Pancreas (tissue), 10 donors: ENCODE measurements around the gene KCNA2. TPM values are rescaled to one million over a fixed set of nuclear protein-coding genes. Genes with fewer than 3 reads are reported as not detected.

Experiments
- ATAC-seq, 4 donors: fragments of 200-7000 bp; cut with Tn5 transposase; one replicate each; pipeline versions ENCODE4 v1.8.0 to v1.9.1; 2020; ENCODE audit warnings: mild to moderate bottlenecking in 4 of 4, moderate library complexity in 4 of 4
- DNase-seq, 6 donors: peaks; one replicate each; pipeline ENCODE4 v3.0.0-alpha.2; 2020
- FAIRE-seq: peaks from 2 replicates; lab custom pipeline; 2012; peaks lifted over from hg19 to GRCh38; lab: Jason Lieb, UNC
- H3K27ac ChIP-seq, 4 donors: fragments of 200-600 bp; sonication (generic); 1 replicate in 3 of 4; 2 replicates in 1 of 4; pipeline versions ENCODE4 v1.5.0 to v1.8.0; 2020
- H3K27me3 ChIP-seq, 4 donors: fragments of 200-600 bp; one replicate each; pipeline ENCODE4 v1.8.0; 2021
- H3K36me3 ChIP-seq, 3 donors: fragments of 200-600 bp; sonication (generic) in 1 of 3; one replicate each; pipeline versions ENCODE4 v1.5.0 to v1.8.0; 2020 to 2021
- H3K4me1 ChIP-seq, 3 donors: fragments of 200-600 bp; one replicate each; pipeline ENCODE4 v1.8.0; 2021
- H3K4me3 ChIP-seq, 4 donors: fragments of 200-600 bp; sonication (generic) in 2 of 4; one replicate each; pipeline versions ENCODE4 v1.5.0 to v1.8.0; 2020 to 2021
- H3K9me3 ChIP-seq, 4 donors: fragments of 200-600 bp; one replicate each; pipeline ENCODE4 v1.8.0; 2021
- WGBS, 2 donors: extraction: QIAGEN DNeasy Blood & Tissue Kit; methylation state at CpG; one replicate each; pipeline ENCODE4 v1.1.7; 2013; 5-methylcytosine and 5-hydroxymethylcytosine counted together
- intact Hi-C, 3 donors: fragments of 100-400 bp; cut with DNase I; formaldehyde crosslinking; loops; one replicate each; pipeline versions ENCODE4 v1.11.1 to v1.14.2; 2022
- polyA plus RNA-seq, 2 donors: library from polyadenylated mRNA; stranded (reverse); fragments of 200-250 nt; gene quantifications; one replicate each; pipeline ENCODE4 v1.2.3, GENCODE V29; 2013
- total RNA-seq, 6 donors: library from RNA; stranded (reverse); fragmentation: NEBNext Ultra II Directional in 4 of 6; extraction: Animal tissue kit (Norgen Biotek cat#: 25700) in 4 of 6; gene quantifications; one replicate each; pipeline versions ENCODE4 v1.2.1 to v1.2.4, GENCODE V29; 2021 to 2023
- TF ChIP-seq, protein P1 (sequence below), 4 donors: fragments of 200-600 bp; sonication (generic) in 3 of 4; IDR thresholded peaks; one replicate each; pipeline versions ENCODE4 v1.5.0 to v1.8.0; 2021; ENCODE audit warnings: antibody characterized with exemption in 4 of 4
- donor health status: healthy with polysubstance abuse.
- donor health status: DM: no; HTN: no; CAD: no; lungs with moderate emphysema.
- donor health status: DM: no; HTN: no; CAD: no.
- donor health status: control.
- donor health status: control.
- donor health status: Bipolar disorder and iron deficiency.
- donor health status: DM: yes; HTN: yes; CAD: no.
- donor health status: DM: no; HTN: no; CAD: no.
- donor health status: DM: no; HTN: no; CAD: no.
- donor health status: DM: yes; HTN: yes; CAD: no.

KCNA2 gene
- total and polyA plus RNA-seq, 8 donors, result 0.21 to 1.6 (median 0.64) TPM

DNA sequence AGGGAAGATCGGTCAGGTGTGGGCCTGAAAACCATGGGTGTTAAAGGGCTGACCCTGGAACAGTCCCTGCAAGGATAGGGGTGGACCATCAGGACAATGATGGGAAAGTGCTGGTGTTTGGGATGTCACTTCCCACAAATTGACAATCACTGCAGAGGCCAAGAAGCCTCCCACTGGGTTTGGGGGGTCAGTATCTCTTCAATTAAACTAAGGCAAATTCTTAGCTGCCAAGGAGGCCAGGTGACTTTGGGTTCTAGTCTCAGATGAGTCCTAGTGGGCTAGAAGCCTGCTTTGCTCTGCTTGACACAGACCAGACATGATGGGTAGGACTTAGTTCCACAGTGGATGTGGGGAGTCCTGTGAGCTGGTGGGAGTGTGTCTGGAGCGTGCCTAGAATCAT, 29.3 kb upstream of the KCNA2 start:
- H3K27ac ChIP-seq, result no peak overlapping the region
- H3K4me1 ChIP-seq, result peaks cover 0 to 9% (median 0%) of the 10 kb centered on the region in 3 donors
- no peak overlapping the region for H3K4me3 ChIP-seq
- DNase-seq (no peak), FAIRE-seq (no peak), ATAC-seq (no peak)
- H3K27me3 ChIP-seq, result no peaks in the 10 kb centered on the region
- intact Hi-C loops, result loop anchor here in 1 of 3 donors (10.0 kb wide), 1 partner anchor 129 kb away; no protein-coding TSS in a partner anchor
- no peaks in the 10 kb centered on the region for H3K9me3 ChIP-seq
- WGBS, 2 donors, result 86 to 97% methylated on average over 2 of the region's 2 CpGs
- no peaks in the 10 kb centered on the region for H3K36me3 ChIP-seq
- TF ChIP-seq, protein P1, sequence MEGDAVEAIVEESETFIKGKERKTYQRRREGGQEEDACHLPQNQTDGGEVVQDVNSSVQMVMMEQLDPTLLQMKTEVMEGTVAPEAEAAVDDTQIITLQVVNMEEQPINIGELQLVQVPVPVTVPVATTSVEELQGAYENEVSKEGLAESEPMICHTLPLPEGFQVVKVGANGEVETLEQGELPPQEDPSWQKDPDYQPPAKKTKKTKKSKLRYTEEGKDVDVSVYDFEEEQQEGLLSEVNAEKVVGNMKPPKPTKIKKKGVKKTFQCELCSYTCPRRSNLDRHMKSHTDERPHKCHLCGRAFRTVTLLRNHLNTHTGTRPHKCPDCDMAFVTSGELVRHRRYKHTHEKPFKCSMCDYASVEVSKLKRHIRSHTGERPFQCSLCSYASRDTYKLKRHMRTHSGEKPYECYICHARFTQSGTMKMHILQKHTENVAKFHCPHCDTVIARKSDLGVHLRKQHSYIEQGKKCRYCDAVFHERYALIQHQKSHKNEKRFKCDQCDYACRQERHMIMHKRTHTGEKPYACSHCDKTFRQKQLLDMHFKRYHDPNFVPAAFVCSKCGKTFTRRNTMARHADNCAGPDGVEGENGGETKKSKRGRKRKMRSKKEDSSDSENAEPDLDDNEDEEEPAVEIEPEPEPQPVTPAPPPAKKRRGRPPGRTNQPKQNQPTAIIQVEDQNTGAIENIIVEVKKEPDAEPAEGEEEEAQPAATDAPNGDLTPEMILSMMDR (IDR thresholded peaks at IDR 0.05), result no peak

DNA sequence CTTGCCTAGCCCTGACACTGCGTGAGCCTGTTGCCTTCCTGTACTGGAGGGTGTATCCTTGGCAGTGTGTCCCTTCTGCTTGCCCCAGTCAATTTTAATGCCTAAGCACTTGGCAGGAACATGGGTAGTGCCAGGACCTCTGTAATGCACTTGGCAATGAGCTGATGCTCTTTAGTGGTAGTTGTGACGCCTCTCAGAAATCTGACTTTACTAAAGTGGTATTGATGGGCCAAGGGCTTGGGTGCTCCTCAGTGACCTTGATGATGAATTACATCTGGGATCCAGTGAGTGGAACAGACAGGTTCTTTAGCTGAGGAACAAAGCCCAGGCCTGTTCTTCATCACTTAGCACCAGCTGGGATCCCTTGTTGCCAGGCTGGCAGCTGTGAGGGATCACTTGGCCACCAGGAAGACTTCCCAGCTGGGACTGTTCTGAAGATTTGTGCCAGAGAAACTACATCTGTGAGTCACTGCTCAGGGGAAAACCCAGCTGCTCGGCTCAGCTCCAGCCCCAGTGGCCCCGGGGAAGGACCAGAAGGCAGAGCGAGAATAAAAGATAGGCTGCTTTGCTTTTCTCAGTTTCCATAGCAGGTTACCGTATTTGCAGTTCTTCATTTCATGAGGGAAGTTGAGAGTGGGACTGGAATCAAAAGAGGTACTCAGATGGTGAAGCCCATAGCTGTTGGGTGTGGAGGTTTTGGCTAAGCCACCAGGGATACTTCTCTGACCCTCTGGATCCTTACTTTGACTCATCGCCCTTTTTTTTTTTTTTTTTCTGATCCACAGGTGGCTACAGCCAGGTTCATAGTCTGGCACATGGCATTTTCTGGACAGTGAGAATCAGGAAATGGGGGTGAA, 28.5 kb upstream of the KCNA2 start:
- Histone ChIP-seq H3K27ac (peak overlapping the region in 1 of 4 donors; percentile 46), H3K4me1 (peaks cover 0 to 9% (median 0%) of the 10 kb centered on the region in 3 donors), H3K9me3 (no peaks in the 10 kb centered on the region), H3K4me3 (no peak overlapping the region), H3K36me3 (no peaks in the 10 kb centered on the region), H3K27me3 (no peaks in the 10 kb centered on the region)
- FAIRE-seq (no peak), ATAC-seq (peak; percentile 94 to 96 (median 94)), DNase-seq (peak; percentile 83 to 94 (median 91))
- WGBS, 2 donors, result 23 to 34% methylated on average over 7 of the region's 7 CpGs
- TF ChIP-seq, protein P1 (IDR thresholded peaks at IDR 0.05), result no peak
- intact Hi-C loops, result loop anchor here (5.0 to 10.0 kb wide), 4 partner anchors 130 to 148 kb away; no protein-coding TSS in a partner anchor

DNA sequence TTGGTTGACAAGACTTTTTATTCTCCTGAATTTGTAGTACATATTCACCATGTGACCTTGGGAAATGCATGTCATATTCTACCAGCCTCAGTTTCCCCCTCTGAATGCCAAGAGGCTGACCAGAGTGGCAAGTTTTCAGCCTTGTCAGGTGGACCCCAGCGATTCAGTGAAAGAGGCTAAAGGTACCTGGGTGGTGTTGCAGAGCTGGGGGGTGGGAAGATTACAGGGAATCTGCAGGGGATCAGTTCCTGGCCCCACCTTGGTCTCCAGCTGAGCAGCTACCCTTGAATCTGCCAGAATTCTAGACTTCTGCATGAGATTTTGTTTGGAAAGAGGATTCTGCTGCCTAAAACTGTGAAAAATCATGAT, 27.9 kb upstream of the KCNA2 start:
- TF ChIP-seq, protein P1 (IDR thresholded peaks at IDR 0.05), result no peak
- peak overlapping the region in 1 of 4 donors; percentile 46 for H3K27ac ChIP-seq
- no peak overlapping the region for H3K4me3 ChIP-seq
- no peaks in the 10 kb centered on the region for H3K36me3 ChIP-seq
- intact Hi-C loops, result loop anchor here (5.0 to 10.0 kb wide), 4 partner anchors 131 to 148 kb away; no protein-coding TSS in a partner anchor
- peaks cover 0 to 9% (median 0%) of the 10 kb centered on the region in 3 donors for H3K4me1 ChIP-seq
- no peak for ATAC-seq
- no peak for DNase-seq
- no peaks in the 10 kb centered on the region for H3K27me3 ChIP-seq
- H3K9me3 ChIP-seq, result no peaks in the 10 kb centered on the region
- 44 to 50% methylated on average over 1 of the region's 1 CpG for WGBS, 2 donors
- no peak for FAIRE-seq

DNA sequence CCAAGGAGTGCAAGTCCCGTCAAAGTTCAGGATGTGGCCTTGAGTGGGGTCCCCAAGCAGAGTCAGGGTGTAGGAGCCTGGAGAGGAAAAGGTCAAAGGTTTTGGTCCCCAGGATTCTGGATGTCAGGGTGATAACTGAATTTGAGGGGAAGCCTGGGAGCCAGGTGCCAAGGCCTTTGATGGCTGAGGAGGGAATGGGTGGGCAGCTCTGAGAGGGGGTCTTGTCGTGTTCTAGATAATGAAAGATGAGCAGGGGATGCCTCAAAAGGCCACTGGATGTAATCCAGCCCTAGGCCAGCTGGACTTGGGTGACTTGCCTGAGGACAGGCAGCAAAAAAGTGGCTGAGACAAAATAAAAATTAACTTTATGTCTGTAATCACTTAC, 27.5 kb upstream of the KCNA2 start:
- TF ChIP-seq, protein P1 (IDR thresholded peaks at IDR 0.05), result no peak
- H3K9me3 ChIP-seq, result no peaks in the 10 kb centered on the region
- H3K36me3 ChIP-seq, result no peaks in the 10 kb centered on the region
- peaks cover 0 to 9% (median 0%) of the 10 kb centered on the region in 3 donors for H3K4me1 ChIP-seq
- ATAC-seq (no peak), DNase-seq (no peak), FAIRE-seq (no peak)
- intact Hi-C loops, result loop anchor here (5.0 to 10.0 kb wide), 4 partner anchors 131 to 149 kb away; no protein-coding TSS in a partner anchor
- no peak overlapping the region for H3K4me3 ChIP-seq
- 45 to 50% methylated on average over 2 of the region's 2 CpGs for whole genome bisulfite sequencing, 2 donors
- H3K27me3 ChIP-seq, result no peaks in the 10 kb centered on the region
- no peak overlapping the region for H3K27ac ChIP-seq
